ACC112 (cell line): ENCODE measurements around the gene SALL3.
"Not testable (repeated sequence)": the region's sequence is repeated elsewhere in the genome, so short reads cannot be mapped to it uniquely, and the experiment has no call there.

Experiments
- H2AFZ ChIP-seq: fragments of 200-600 bp; sonication (generic); one replicate; pipeline ENCODE4 v1.6.0; 2017; ENCODE audit warnings: antibody characterized with exemption, low read length; ENCODE audit not compliant: unreplicated experiment
- H3K27ac ChIP-seq: fragments of 200-600 bp; sonication (generic); 2 replicates; pipeline ENCODE4 v1.5.1; 2014; ENCODE audit warnings: low read depth, mild to moderate bottlenecking, antibody characterized with exemption, low read length, moderate library complexity
- H3K27me3 ChIP-seq: fragments of 200-600 bp; sonication (generic); 2 replicates; pipeline ENCODE4 v1.6.1; 2014; ENCODE audit warnings: mild to moderate bottlenecking, antibody characterized with exemption, low read length, moderate library complexity, mixed read lengths; ENCODE audit not compliant: insufficient read depth
- H3K36me3 ChIP-seq: fragments of 200-600 bp; sonication (generic); 2 replicates; pipeline ENCODE4 v1.6.1; 2016; ENCODE audit warnings: mild to moderate bottlenecking, antibody characterized with exemption, low read length, moderate library complexity, mixed read lengths; ENCODE audit not compliant: insufficient read depth
- H3K4me1 ChIP-seq: fragments of 200-600 bp; sonication (generic); one replicate; pipeline ENCODE4 v1.6.1; 2016; ENCODE audit warnings: low read length, mixed read lengths; ENCODE audit not compliant: insufficient read depth, unreplicated experiment, control insufficient read depth
- H3K4me3 ChIP-seq: fragments of 200-600 bp; sonication (generic); 2 replicates; pipeline ENCODE4 v1.5.1; 2014; ENCODE audit warnings: mild to moderate bottlenecking, low read depth, low read length
- H3K79me2 ChIP-seq: fragments of 200-600 bp; sonication (generic); one replicate; pipeline ENCODE4 v1.6.0; 2016; ENCODE audit warnings: low read length; ENCODE audit not compliant: control insufficient read depth, unreplicated experiment, insufficient read depth

SALL3 gene

GRCh38 chr18:78945628-78946027 lies 34.0 kb upstream of the SALL3 start:
- Histone ChIP-seq H3K4me1 (no peaks in the 10 kb centered on the region), H3K36me3 (no peaks in the 10 kb centered on the region), H3K27ac (no peak overlapping the region), H2AFZ (no peak overlapping the region), H3K4me3 (no peak overlapping the region), H3K79me2 (no peaks in the 10 kb centered on the region), H3K27me3 (no peaks in the 10 kb centered on the region)

DNA sequence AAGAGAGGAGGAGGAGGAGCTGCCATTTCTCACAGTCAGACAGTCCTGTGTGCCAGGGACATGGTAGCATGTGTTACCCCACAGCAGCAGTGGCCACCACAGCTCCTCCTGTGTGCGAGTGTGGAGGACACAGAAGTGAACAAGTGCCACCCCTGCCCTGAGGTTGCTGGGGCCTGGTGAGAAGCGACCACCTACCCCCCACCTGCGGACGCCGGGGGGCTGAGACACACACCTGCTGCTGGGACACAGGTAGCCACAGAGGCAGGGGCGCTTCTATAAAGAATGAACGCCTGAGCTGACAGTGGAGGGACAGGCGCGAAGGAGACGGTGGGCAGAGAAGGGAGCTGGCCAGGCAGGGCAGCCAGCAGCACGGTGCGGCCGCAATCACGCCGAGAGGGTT lies 32.3 kb upstream of the SALL3 start:
- H3K4me1 ChIP-seq: no peaks in the 10 kb centered on the region
- no peaks in the 10 kb centered on the region for H3K79me2 ChIP-seq
- H2AFZ ChIP-seq: no peak overlapping the region
- no peak overlapping the region for H3K27ac ChIP-seq
- H3K27me3 ChIP-seq: no peaks in the 10 kb centered on the region
- no peak overlapping the region for H3K4me3 ChIP-seq
- H3K36me3 ChIP-seq: no peaks in the 10 kb centered on the region

DNA sequence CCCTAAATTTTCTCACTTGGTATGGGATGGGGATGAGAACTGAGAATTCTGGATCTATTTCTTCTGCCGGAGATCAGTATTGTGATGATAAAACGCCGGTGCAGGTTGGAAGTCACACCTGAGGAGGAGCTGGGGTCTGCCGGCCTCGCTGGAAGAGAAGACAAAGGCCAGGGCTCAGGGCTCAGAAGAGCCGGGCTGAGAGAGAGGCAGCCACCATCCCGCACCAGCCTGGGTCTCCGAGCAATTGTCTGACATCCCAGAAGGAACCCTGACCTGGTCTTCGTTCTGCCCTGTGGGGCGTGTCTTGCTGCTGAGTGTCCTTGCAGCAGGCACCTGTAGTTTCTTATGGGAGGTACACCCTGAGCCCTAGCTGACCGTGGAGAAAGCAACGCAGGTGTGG lies 31.4 kb upstream of the SALL3 start:
- Histone ChIP-seq H3K27ac (no peak overlapping the region), H2AFZ (no peak overlapping the region), H3K36me3 (no peaks in the 10 kb centered on the region), H3K4me3 (no peak overlapping the region), H3K79me2 (no peaks in the 10 kb centered on the region), H3K27me3 (no peaks in the 10 kb centered on the region), H3K4me1 (no peaks in the 10 kb centered on the region)

GRCh38 chr18:78948707-78949106 lies 30.9 kb upstream of the SALL3 start:
- no peaks in the 10 kb centered on the region for H3K27me3 ChIP-seq

GRCh38 chr18:78949216-78949615 lies 30.4 kb upstream of the SALL3 start:
- Histone ChIP-seq H3K27me3 (no peaks in the 10 kb centered on the region), H3K4me3 (no peak overlapping the region), H3K36me3 (no peaks in the 10 kb centered on the region), H3K4me1 (no peaks in the 10 kb centered on the region), H2AFZ (no peak overlapping the region), H3K27ac (no peak overlapping the region), H3K79me2 (no peaks in the 10 kb centered on the region)

More at GRCh38 chr18:78948707-78949106, 30.9 kb upstream of the SALL3 start:
- H2AFZ ChIP-seq: no peak overlapping the region
- no peaks in the 10 kb centered on the region for H3K4me1 ChIP-seq
- H3K27ac ChIP-seq: no peak overlapping the region
- H3K4me3 ChIP-seq: no peak overlapping the region
- H3K36me3 ChIP-seq: no peaks in the 10 kb centered on the region
- H3K79me2 ChIP-seq: no peaks in the 10 kb centered on the region

- H3K79me2 ChIP-seq: no peaks in the 10 kb centered on the region
- no peaks in the 10 kb centered on the region for H3K4me1 ChIP-seq
- no peaks in the 10 kb centered on the region for H3K36me3 ChIP-seq
- H3K27ac ChIP-seq: no peak overlapping the region
- H3K27me3 ChIP-seq: no peaks in the 10 kb centered on the region
- no peak overlapping the region for H2AFZ ChIP-seq
- no peak overlapping the region for H3K4me3 ChIP-seq
These were observed 29.2 kb upstream of the SALL3 start for GRCh38 chr18:78950386-78950785.

DNA sequence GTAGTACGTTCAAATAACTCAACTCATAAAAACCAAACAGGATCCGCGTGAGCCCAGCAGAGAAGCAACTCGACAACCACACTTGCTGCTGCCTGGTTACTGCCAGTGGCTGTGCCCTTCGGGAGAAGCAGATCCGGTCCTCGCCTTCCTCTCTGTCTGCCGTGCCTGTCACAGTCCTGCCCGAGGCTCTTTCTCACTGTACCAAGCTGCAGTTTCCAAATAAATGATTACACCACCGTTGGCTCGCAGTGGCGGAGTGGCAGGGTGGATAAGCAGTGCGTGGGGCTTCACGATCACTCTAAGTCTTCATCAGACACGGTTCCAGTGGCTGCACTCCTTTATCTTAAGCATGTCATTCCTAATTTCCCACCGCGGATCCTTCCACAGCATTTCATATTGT lies 26.1 kb upstream of the SALL3 start:
- Histone ChIP-seq H3K4me3 (no peak overlapping the region), H2AFZ (no peak overlapping the region), H3K36me3 (no peaks in the 10 kb centered on the region), H3K79me2 (no peaks in the 10 kb centered on the region), H3K27me3 (no peaks in the 10 kb centered on the region), H3K4me1 (no peaks in the 10 kb centered on the region), H3K27ac (no peak overlapping the region)

DNA sequence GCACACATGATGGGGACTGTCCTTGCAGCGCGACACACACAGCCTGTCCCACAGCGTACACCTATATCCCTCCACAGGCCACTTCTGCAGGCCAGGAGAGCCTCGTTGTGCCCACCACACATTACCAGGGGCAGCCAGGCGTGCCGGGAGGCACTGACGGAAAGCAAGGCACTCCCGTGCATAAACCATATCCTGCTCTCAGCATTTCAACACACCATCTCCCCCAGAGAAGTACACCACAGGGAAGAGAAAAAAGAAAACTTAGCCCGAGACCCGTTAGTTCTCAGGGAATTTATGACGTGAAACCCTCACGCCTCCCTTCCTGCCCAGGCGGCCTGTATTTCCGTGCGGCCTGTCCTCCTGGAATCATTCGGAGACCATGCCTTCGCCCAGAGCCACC lies 24.6 kb upstream of the SALL3 start:
- no peaks in the 10 kb centered on the region for H3K27me3 ChIP-seq
- no peak overlapping the region for H3K27ac ChIP-seq
- no peak overlapping the region for H3K4me3 ChIP-seq
- H3K36me3 ChIP-seq: no peaks in the 10 kb centered on the region
- no peaks in the 10 kb centered on the region for H3K79me2 ChIP-seq
- no peak overlapping the region for H2AFZ ChIP-seq
- H3K4me1 ChIP-seq: no peaks in the 10 kb centered on the region

- no peak overlapping the region for H3K27ac ChIP-seq
- H3K36me3 ChIP-seq: no peaks in the 10 kb centered on the region
- H3K79me2 ChIP-seq: no peaks in the 10 kb centered on the region
- H3K4me3 ChIP-seq: no peak overlapping the region
- no peaks in the 10 kb centered on the region for H3K27me3 ChIP-seq
- H3K4me1 ChIP-seq: no peaks in the 10 kb centered on the region
- no peak overlapping the region for H2AFZ ChIP-seq
These were observed 22.5 kb upstream of the SALL3 start for GRCh38 chr18:78957140-78957539.

DNA sequence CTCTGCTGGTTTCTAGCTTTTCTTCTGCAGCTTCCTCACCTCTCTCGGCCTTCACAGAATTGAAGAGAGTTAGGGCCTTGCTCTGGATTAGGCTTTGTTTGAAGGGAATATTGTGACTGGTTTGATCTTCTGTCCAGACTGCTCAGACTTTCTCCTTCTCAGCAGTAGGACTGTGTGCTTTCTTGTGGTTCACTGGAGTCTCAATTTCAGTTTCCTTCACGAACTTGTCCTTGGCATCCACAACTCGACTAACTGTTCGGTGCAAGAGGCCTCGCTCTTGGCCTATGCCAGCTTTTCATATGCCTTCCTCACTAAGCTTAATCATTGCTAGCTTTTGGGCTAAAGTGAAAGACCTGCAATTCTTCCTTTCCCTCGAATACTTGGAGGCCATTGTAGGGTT lies 18.9 kb upstream of the SALL3 start:
- Histone ChIP-seq H3K27ac (no peak overlapping the region), H3K27me3 (no peaks in the 10 kb centered on the region), H3K36me3 (no peaks in the 10 kb centered on the region), H3K4me1 (no peaks in the 10 kb centered on the region), H3K79me2 (no peaks in the 10 kb centered on the region), H2AFZ (no peak overlapping the region), H3K4me3 (no peak overlapping the region)

DNA sequence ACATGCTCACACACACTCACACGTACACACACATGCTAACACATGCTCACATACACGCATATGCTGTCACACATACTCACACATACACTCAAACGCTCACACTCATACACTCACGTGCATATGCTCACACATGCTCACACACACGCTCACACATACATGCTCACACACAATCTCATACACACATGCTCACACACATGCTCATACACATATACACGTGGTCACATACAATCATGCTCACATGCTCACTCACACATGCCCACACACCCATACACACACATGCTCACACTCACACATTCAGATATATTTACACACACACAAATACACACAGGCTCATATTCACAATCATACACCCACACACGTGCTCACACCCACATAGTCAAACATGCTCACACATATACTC lies 17.5 kb upstream of the SALL3 start:
- H3K27me3 ChIP-seq: no peaks in the 10 kb centered on the region
- H2AFZ ChIP-seq: no peak overlapping the region
- no peak overlapping the region for H3K27ac ChIP-seq
- no peaks in the 10 kb centered on the region for H3K79me2 ChIP-seq
- no peak overlapping the region for H3K4me3 ChIP-seq
- H3K36me3 ChIP-seq: no peaks in the 10 kb centered on the region
- no peaks in the 10 kb centered on the region for H3K4me1 ChIP-seq

GRCh38 chr18:78964727-78965126 lies 14.9 kb upstream of the SALL3 start:
- not testable (repeated sequence) for H3K36me3 ChIP-seq, H3K27ac ChIP-seq, H3K4me1 ChIP-seq, H3K27me3 ChIP-seq, H3K79me2 ChIP-seq, H3K4me3 ChIP-seq, H2AFZ ChIP-seq
